Fibroblast of mammary gland (primary cell): ENCODE data around the gene CDH23.

Source experiments
- DNase-seq: peaks from one replicate; pipeline ENCODE4 v3.0.0-alpha.2; 2010; ENCODE audit warnings: low read depth
- H3K4me3 ChIP-seq: 2 replicates; pipeline ENCODE4 v1.5.1; 2011; ENCODE audit warnings: low read depth, mild to moderate bottlenecking, low read length, moderate library complexity; ENCODE audit not compliant: control insufficient read depth
- CTCF ChIP-seq: conservative IDR thresholded peaks from 2 replicates; pipeline ENCODE4 v1.5.1; 2011; ENCODE audit warnings: low read depth, low read length, inconsistent platforms; ENCODE audit not compliant: control insufficient read depth, insufficient read depth

The CDH23 gene

DNA sequence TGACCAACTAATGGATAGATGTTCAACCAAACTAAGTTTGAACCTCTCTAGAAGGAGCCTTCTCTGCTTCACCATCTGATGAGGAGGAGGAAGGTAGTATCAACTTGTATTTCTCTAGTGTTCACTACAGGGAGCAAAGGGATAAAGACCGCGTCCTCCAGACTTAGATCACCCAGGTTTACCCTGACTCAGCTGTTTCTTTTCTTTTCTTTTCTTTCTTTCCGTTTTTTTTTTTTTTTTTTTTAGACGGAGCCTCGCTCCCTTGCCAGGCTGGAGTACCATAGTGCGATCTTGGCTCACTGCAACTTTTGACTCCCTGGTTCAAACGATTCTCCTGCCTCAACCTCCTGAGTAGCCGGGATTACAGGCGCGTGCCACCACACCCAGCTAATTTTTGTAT, 263.0 kb downstream of the CDH23 start:
- no peak for DNase-seq
- H3K4me3 ChIP-seq, result no peak overlapping the region
- TF ChIP-seq CTCF, result no peak

GRCh38 chr10:71660313-71660712, 263.6 kb downstream of the CDH23 start:
- TF ChIP-seq CTCF, result no peak
- H3K4me3 ChIP-seq, result no peak overlapping the region
- no peak for DNase-seq

- no peak for TF ChIP-seq CTCF
- no peak for DNase-seq
- no peak overlapping the region for H3K4me3 ChIP-seq
These were observed 264.4 kb downstream of the CDH23 start for GRCh38 chr10:71661060-71661622.

DNA sequence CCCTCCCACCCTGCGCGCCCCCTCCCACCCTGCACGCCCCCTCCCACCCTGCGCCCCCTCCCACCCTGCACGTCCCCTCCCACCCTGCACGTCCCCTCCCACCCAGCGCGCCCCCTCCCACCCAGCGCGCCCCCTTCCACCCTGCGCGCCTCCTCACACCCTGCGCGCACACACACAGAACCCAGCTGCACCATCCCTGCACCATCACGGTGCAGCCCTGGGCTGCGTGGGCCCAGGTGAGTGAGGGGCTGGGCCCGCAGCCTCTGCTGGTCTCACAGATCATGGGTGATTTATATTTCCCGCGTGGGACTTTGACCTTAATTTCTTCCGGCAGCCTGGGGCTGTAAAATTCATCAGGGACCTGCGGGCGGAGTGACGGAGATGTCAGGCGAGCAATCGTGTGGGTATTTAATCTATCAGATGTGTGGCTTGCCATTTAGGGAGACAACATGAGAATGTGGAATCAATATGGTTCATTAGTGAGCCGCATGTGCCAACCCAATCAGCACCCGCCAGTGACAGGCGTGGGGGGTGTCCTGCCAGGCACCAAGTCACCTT, 265.1 kb downstream of the CDH23 start:
- no peak overlapping the region for H3K4me3 ChIP-seq
- no peak for TF ChIP-seq CTCF
- no peak for DNase-seq

DNA sequence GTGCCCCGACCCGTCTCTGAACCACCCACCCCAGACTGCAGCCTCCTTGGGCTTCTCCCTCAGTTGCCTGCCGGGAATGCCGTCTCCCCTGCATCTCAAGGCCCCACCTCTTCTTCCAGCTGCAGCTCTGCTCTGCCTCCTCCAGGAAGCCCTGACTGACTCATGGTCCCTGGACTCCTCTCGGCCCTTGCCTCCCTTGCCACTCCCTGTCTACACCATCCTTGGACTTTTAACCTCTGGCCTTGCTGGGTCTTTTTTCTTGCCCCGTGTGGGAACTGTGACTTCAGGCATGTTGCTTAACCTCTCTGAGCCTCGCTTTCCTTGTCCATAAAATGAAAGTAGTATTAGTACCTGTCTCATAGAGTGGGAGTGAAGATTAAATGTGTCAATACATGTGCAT, 266.6 kb downstream of the CDH23 start:
- no peak for DNase-seq
- no peak overlapping the region for H3K4me3 ChIP-seq
- TF ChIP-seq CTCF, result no peak

DNA sequence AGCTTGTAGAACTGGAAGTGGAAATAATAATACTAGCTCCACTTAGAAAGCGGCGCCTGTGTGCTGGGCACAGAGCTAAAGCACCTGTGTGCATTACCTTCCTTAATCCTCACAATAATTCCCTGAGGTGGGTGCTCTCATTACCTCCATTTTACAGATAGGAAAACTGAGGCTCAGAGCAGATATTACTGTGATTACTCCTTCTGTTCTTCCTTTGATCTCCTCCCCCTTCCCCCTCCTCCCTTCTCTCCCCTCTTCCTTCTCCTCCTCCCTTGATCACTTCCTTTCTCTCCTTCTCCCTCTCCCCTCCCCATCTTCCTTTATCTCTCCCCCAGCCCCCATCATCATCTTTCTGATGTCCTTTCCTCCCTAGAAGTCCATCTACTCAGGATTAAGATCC, 267.9 kb downstream of the CDH23 start:
- H3K4me3 ChIP-seq, result no peak overlapping the region
- DNase-seq, result no peak
- TF ChIP-seq CTCF, result no peak

DNA sequence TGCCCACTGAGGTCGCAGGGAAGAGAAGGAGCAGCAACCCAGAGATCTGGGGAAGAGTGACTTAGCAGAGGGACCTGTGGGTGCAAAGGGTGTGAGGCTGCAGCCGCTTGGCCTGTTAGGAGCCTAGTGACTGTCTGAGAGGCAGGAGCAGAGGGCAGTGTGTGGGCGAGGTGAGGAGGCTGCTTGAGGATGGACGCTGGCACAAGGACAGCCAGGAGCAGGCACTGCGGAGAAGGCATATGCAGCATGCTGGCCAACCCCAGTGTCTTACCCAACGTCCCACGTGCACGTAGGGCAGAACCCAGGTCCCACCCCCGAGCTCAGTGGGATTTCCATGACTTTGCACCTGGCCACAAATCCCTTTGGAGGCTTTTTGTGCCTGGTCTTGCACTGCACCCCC, 268.7 kb downstream of the CDH23 start:
- TF ChIP-seq CTCF, result no peak
- H3K4me3 ChIP-seq, result no peak overlapping the region
- DNase-seq, result no peak
